ENCODE measurements around the gene PRKCH.
"Not testable (repeated sequence)": the region's sequence is repeated elsewhere in the genome, so short reads cannot be mapped to it uniquely, and the experiment has no call there.

PRKCH gene

GRCh38 chr14:61396694-61397093, 75.3 kb downstream of the PRKCH start:
- DNase-seq: no peak

DNA sequence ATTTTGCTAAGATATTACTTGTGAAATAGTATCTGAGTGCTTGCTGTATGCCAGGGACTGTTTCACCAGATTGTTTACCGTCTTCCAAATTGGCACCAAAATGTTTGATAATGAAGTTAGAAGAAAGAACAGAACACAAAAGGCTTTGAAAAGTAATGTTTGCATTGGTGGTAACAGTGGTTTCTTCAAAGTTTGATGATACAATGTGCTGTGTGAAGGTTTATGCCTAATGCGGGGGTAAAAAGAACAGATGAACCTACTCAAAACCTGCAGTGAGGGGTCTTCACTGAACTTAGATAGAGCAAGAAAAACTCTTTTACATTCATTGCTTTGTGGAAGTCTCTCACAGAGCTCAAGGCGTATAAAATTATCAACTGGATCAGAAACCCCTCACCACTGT, 76.2 kb downstream of the PRKCH start:
- no peak for DNase-seq

- DNase-seq: no peak
These were observed 76.8 kb downstream of the PRKCH start for GRCh38 chr14:61398221-61398620.

DNA sequence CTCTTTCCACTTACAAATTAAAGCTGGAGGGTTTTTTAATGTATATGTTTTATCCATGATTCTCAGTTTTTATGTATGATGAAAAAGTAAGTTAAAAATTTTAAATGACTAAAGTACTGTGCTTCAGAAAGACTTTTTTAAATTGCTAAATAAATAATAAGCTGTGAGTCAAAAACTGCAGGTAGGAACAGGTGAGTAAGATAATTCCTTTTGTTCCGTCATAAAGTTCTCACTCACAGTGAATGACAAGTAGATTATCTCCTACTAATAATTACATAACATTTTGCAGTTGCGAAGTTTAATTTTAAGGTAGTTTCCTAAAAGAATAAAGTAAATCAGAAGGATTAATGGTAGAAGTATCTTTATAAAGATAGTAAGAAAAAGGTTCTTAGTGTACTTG, 78.0 kb downstream of the PRKCH start:
- no peak for DNase-seq

DNA sequence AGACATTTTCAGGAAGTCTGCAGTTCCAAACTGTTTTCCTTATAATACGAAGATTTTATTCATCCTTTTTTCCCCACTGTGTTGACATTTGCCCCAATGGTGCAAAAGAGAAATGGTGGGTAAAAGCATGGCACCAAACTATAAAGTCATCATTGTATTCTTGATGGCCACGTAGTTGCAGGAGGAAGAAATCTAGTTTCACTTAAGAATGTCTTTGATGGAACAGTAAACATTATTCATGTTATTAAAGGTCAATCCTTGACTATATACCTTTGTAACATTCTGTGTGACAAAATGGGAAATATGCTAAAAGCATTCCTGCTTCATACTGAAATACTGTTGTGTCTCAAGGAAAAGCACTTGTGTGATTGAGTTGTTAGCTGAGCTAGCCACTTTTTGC, 80.1 kb downstream of the PRKCH start:
- DNase-seq: no peak

GRCh38 chr14:61403411-61403810, 82.0 kb downstream of the PRKCH start:
- no peak for DNase-seq

- DNase-seq: no peak
These were observed 83.3 kb downstream of the PRKCH start for GRCh38 chr14:61404637-61405036.

GRCh38 chr14:61406198-61406597, 84.8 kb downstream of the PRKCH start:
- DNase-seq: no peak

DNA sequence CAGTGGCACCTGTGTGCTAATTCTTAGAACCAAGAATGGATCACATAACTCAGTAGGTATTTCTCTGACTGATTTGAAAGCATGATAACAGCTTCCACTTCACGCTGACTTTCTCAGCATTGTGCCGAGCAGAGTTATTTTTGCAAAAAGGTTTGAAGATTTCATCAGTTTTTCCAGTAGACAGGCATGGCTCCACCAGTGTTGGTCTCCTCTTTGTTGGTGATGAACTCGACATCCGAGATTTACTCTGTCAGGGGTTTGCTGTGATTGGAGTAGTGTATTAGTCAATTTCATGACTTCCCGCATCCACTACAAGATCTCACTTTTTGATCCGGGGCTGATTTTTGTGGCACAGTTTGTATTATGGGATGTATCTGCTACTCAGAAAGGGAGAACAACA, 85.3 kb downstream of the PRKCH start:
- peak in 1 of 2 experiments; percentile 39 for DNase-seq

GRCh38 chr14:61408498-61408897, 87.1 kb downstream of the PRKCH start:
- DNase-seq: no peak

DNA sequence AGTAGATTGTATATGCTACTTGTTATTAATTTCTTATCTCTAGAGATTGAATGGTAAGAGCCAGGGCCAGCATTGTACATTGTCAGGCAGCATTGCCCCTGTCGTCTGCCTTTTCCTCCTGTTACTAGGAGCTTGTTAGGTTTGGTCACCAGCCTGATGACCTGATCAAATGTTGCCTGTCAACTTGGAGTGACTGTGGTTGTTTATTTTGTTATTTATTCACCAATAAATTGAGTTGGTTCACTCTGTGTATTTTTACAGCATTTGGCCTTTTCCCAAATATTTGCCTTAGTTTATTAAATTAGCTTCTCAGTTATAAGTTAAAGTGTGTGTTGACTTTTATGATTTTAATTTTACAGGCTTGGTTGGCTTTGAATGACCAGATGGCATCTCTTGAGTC, 88.4 kb downstream of the PRKCH start:
- DNase-seq: no peak

- DNase-seq: not testable (repeated sequence)
These were observed 94.6 kb downstream of the PRKCH start for GRCh38 chr14:61415934-61416333.

- no peak for DNase-seq
These were observed 95.2 kb downstream of the PRKCH start for GRCh38 chr14:61416591-61416990.

- no peak for DNase-seq
These were observed 95.8 kb downstream of the PRKCH start for GRCh38 chr14:61417141-61417540.

GRCh38 chr14:61417883-61418455, 96.6 kb downstream of the PRKCH start:
- no peak for DNase-seq

DNA sequence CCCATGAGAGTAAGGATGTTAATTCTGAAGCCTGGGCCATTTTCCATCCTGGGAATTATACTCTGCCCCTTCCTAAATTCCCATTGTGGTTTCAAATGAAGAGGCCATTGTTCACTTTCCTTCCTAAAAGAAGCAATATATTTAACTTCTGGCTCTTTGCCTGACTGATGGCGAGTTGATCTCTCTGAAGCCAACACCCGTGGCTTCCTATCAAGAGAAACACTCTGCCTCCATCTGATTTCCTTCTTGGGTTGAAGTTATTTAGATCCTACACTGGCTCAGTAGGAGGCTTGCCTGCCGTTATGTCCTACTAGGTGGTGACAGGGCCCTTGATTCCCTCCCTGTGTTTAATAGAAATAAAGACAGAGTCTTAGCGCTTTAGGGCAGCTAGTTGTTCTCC, 97.4 kb downstream of the PRKCH start:
- no peak for DNase-seq

DNA sequence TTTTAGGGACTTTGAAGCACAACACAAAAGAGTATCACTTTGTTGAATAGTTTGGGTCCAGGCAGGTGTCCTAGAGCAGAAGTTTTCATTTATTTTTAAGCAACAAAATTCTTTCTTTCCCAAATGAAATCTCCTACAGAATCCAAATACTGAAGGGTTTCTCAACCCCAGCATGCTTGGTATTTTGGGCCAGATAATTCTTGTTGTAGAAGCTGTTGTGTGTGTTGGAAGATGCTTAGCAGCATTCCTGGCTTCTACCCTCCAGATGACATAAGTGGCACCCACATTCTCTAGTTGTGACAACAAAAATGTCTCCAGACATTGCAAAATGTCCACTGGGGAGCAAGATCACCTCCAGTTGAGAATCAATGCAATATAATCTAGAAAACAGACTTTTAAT, 97.8 kb downstream of the PRKCH start:
- no peak for DNase-seq

DNA sequence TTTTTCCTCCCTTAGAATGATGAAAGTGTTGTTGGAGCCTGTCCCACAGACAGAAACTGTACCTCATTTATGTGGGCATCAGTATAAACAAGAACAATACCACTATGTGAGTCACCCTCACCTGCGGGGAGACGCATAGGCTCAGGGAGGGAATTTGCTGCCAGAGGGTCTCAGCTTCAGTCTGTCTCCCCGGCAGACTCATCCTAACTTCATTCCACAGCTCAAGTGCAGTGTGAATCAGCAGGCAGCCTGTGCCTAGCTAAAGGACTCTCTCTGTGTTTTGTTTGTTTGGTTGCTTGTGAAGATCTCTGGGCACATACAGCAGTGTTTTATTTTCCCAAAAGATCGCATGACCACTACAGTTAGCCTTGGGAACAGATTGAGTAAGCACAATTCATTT, 98.9 kb downstream of the PRKCH start:
- peak in 1 of 2 experiments; percentile 31 for DNase-seq

GRCh38 chr14:61421212-61421923, 100.0 kb downstream of the PRKCH start:
- no peak for DNase-seq

DNA sequence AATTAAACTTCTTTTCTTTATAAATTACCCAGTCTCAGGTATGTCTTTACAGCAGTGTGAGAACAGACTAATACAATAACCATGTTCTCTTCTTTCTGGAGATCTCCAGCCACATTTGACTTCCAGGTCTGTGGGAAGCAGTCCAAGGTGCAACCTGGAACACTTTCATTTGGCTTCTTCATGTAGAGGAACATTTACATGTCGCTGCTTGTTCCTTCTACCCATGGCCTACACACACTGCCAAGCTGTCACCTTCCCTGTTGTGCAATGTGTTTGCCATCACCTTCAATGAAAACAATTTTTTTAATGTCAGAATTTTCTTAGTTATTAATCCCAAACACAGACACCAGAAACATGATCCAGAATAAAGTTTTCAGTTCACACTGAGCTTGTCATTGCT, 104.7 kb downstream of the PRKCH start:
- DNase-seq: no peak

GRCh38 chr14:61428261-61428660, 106.9 kb downstream of the PRKCH start:
- DNase-seq: no peak

DNA sequence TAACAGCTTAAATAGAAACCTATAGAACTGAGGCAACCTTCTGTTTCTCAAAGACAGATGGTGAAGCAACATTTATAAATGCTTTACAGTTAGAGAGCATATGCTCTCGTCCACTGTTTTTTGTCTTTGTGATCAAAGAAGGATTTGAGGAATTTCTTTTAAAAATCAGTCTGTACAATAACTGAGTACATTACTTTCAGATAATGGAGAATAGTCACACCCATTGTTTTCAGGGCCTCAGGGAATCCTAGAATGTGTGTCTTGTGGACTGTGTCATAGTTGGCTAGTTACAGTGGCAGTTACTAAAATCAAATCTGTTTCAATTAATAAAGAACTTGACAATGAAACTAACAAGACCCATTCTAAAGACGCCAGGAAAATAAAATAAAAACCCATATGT, 107.9 kb downstream of the PRKCH start:
- DNase-seq: no peak

GRCh38 chr14:61430066-61430757, 108.8 kb downstream of the PRKCH start:
- no peak for DNase-seq

DNA sequence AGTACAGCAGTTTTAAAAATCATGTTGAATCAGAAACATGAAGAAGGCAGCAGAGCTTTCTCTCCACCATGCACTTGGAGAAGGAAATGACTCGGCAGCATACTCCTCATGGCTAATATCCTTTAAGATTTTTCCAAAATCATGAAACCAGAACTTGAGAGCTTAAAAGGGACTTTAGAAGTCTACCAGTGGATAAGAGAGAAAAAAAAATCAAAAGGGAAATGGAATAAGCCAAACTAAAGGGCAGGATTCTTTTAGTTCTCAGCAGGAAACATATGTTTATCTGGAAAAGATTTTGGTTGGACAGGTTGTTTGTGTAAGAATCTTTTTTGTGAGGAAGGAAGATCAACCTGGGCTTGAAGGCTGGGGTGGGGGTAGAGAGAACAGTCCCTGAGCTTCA, 111.8 kb downstream of the PRKCH start:
- no peak for DNase-seq

All from activated CD4-positive, alpha-beta T cell treated with anti-CD3 and anti-CD28 coated beads, Interleukin-2, amount 50 U/mL, for 48 hours (primary cell).